Ovary (tissue), 9 donors: ENCODE data around the gene GRN. TPM values are rescaled to one million over a fixed set of nuclear protein-coding genes. Genes with fewer than 3 reads are reported as not detected.
A peak's percentile ranks its signal among the peaks of the same experiment; 100 is the strongest.

Source experiments
- DNase-seq, 5 donors: peaks; one replicate each; pipeline ENCODE4 v3.0.0-alpha.2; 2019 to 2020
- H3K27ac ChIP-seq, 2 donors: fragments of 200-600 bp; one replicate each; pipeline versions ENCODE4 v1.5.1 to v1.8.0; 2019 to 2022
- H3K27me3 ChIP-seq: fragments of 200-600 bp; one replicate; pipeline ENCODE4 v1.8.0; 2022
- H3K36me3 ChIP-seq: fragments of 200-600 bp; sonication (generic); one replicate; pipeline ENCODE4 v1.5.1; 2019
- H3K4me1 ChIP-seq: one replicate; pipeline ENCODE4 v1.8.1; 2013; ENCODE audit warnings: mild to moderate bottlenecking, moderate library complexity; ENCODE audit not compliant: insufficient read depth
- H3K4me3 ChIP-seq: fragments of 200-600 bp; sonication (generic); one replicate; pipeline ENCODE4 v1.5.1; 2017
- H3K9me3 ChIP-seq, 2 donors: fragments of 200-600 bp in 1 of 2; sonication (generic) in 1 of 2; one replicate each; pipeline versions ENCODE4 v1.5.1 to v1.8.1; 2013 to 2019; ENCODE audit warnings: mild to moderate bottlenecking in 1 of 2, moderate library complexity in 1 of 2
- EP300 ChIP-seq: sonication (generic); formaldehyde crosslinking; IDR thresholded peaks from one replicate; pipeline ENCODE4 v1.6.1; 2017; ENCODE audit warnings: antibody characterized with exemption
- POLR2A ChIP-seq: fragments of 450-650 bp; IDR thresholded peaks from one replicate; pipeline ENCODE4 v1.6.1; 2017; ENCODE audit warnings: antibody characterized with exemption, mild to moderate bottlenecking, moderate library complexity
- WGBS, 3 donors: extraction: QIAGEN DNeasy Blood & Tissue Kit in 1 of 3; methylation state at CpG; one replicate each; pipeline versions ENCODE4 v1.1.5 to v1.1.7; 2013 to 2017; 5-methylcytosine and 5-hydroxymethylcytosine counted together
- intact Hi-C, 4 donors: fragments of 100-400 bp; cut with DNase I; formaldehyde crosslinking; loops; one replicate each; pipeline versions ENCODE4 v1.11.0 to v1.15.1; 2022 to 2023
- polyA plus RNA-seq, 2 donors: library from polyadenylated mRNA; stranded (reverse); fragments of 200-250 nt in 1 of 2; fragments of 350-450 nt in 1 of 2; fragmentation: Illumina TruSeq in 1 of 2; extraction: RNeasy Lipid Tissue Mini Kit (QIAGEN cat#74804) in 1 of 2; gene quantifications; one replicate each; pipeline ENCODE4 v1.2.3, GENCODE V29; 2013 to 2014
- total RNA-seq, 7 donors: library from RNA; depleted of rRNA in 2 of 7; stranded (reverse); fragments of >200 nt in 2 of 7; fragmentation: NEBNext Ultra II Directional in 3 of 7; extraction: Animal tissue kit (Norgen Biotek cat#: 25700) in 3 of 7; gene quantifications; one replicate each; pipeline versions ENCODE4 v1.1.0 to v1.2.4, GENCODE V29; 2016 to 2023
- TF ChIP-seq, protein P1 (sequence below), 3 donors: fragments of 450-650 bp in 2 of 3; fragments of 200-600 bp in 1 of 3; IDR thresholded peaks; one replicate each; pipeline versions ENCODE4 v1.5.1 to v1.8.0; 2016 to 2022; ENCODE audit warnings: antibody characterized with exemption in 3 of 3, mild to moderate bottlenecking in 1 of 3
- donor health status: DM: no; HTN: no; CAD: no; lungs with moderate emphysema.
- donor health status: DM: no; HTN: no; CAD: no.
- donor health status: Bipolar disorder and iron deficiency.
- donor health status: DM: yes; HTN: yes; CAD: no.
- donor health status: DM: no; HTN: no; CAD: no.
- donor health status: DM: yes; HTN: yes; CAD: no.

Gene GRN
- total and polyA plus RNA-seq, 9 donors: 70.6 to 173 (median 88.2) TPM

DNA sequence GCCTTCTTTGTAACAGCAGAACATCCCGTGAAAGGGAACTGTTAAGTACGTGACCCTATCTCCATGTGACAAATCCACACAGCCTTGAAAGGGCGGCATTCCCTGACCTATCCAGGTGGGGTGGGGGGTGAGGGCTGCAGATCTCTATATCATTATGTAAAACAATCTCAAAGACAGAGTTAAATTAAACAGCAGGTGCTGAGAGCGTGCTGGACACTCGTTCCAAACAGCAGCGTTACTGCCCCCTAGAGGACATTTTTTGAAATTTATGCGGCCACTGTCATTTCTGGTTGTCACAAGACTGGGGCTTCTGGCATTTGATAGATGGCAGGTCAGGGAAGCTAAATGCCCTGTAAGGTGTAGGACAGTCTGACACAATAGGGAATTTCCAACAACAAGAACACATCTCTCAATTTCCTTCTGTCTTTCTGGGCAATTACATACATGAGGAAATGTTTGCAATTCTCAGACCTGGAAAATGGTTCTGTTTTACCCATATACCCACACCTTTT is 13.8 kb upstream of the GRN start:
- Histone ChIP-seq H3K9me3 (no peaks in the 10 kb centered on the region), H3K4me1 (peaks cover 1% of the 10 kb centered on the region), H3K4me3 (no peak overlapping the region), H3K36me3 (no peaks in the 10 kb centered on the region), H3K27me3 (no peaks in the 10 kb centered on the region), H3K27ac (no peak overlapping the region)
- peak in 3 of 5 donors; percentile 47 to 75 (median 56) for DNase-seq
- TF ChIP-seq POLR2A (no peak), EP300 (no peak)
- TF ChIP-seq, protein P1, sequence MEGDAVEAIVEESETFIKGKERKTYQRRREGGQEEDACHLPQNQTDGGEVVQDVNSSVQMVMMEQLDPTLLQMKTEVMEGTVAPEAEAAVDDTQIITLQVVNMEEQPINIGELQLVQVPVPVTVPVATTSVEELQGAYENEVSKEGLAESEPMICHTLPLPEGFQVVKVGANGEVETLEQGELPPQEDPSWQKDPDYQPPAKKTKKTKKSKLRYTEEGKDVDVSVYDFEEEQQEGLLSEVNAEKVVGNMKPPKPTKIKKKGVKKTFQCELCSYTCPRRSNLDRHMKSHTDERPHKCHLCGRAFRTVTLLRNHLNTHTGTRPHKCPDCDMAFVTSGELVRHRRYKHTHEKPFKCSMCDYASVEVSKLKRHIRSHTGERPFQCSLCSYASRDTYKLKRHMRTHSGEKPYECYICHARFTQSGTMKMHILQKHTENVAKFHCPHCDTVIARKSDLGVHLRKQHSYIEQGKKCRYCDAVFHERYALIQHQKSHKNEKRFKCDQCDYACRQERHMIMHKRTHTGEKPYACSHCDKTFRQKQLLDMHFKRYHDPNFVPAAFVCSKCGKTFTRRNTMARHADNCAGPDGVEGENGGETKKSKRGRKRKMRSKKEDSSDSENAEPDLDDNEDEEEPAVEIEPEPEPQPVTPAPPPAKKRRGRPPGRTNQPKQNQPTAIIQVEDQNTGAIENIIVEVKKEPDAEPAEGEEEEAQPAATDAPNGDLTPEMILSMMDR (IDR thresholded peaks at IDR 0.05): peak; percentile 65 to 80 (median 69)
- intact Hi-C loops: loop anchor here in 2 of 4 donors (2.0 to 5.0 kb wide), 2 partner anchors 119 to 121 kb away; no protein-coding TSS in a partner anchor
- 0 to 1% (median 1%) methylated on average over 7 of the region's 7 CpGs for WGBS, 3 donors

GRCh38 chr17:44333371-44333770 is 11.7 kb upstream of the GRN start:
- intact Hi-C loops: loop anchor here in 1 of 4 donors (5.0 kb wide), 1 partner anchor 121 kb away; no protein-coding TSS in a partner anchor
- 68 to 73% (median 73%) methylated on average over 5 of the region's 5 CpGs for WGBS, 3 donors
- Histone ChIP-seq H3K27me3 (no peaks in the 10 kb centered on the region), H3K4me1 (peaks cover 1% of the 10 kb centered on the region), H3K9me3 (no peaks in the 10 kb centered on the region), H3K27ac (no peak overlapping the region), H3K36me3 (no peaks in the 10 kb centered on the region), H3K4me3 (no peak overlapping the region)
- TF ChIP-seq POLR2A: no peak
- no peak for DNase-seq

- TF ChIP-seq POLR2A (no peak), EP300 (no peak)
- TF ChIP-seq, protein P1 (IDR thresholded peaks at IDR 0.05): no peak
- Histone ChIP-seq H3K4me3 (no peak overlapping the region), H3K9me3 (no peaks in the 10 kb centered on the region), H3K27me3 (no peaks in the 10 kb centered on the region), H3K36me3 (no peaks in the 10 kb centered on the region), H3K4me1 (peaks cover 1% of the 10 kb centered on the region), H3K27ac (no peak overlapping the region)
- WGBS, 3 donors: 55 to 71% (median 62%) methylated on average over 2 of the region's 2 CpGs
- intact Hi-C loops: loop anchor here in 1 of 4 donors (5.0 kb wide), 1 partner anchor 122 kb away; no protein-coding TSS in a partner anchor
- DNase-seq: no peak
Measured at GRCh38 chr17:44334315-44334714, 10.8 kb upstream of the GRN start.

DNA sequence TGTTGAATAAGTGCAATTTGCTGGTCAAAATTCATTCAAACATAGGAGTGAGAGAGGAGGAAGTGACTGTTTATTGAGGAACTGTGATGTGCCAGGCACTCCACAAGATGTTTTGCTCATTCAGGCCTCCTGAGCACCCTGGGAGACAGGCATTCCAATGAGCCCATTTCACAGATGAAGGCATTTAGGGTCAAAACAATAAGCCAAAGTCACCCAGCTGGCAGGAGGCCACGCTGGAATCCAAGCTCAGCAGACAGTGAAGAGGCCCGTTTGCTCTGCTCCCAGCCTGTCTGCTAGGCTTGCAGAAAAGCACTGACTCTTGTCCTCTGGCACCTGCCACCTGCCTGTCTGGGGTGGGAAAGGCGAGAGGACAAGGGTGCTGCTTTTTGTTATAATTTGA is 10.4 kb upstream of the GRN start:
- no peaks in the 10 kb centered on the region for H3K27me3 ChIP-seq
- DNase-seq: no peak
- no peak overlapping the region for H3K4me3 ChIP-seq
- TF ChIP-seq, protein P1 (IDR thresholded peaks at IDR 0.05): no peak
- TF ChIP-seq POLR2A: no peak
- TF ChIP-seq EP300: no peak
- H3K27ac ChIP-seq: no peak overlapping the region
- WGBS, 3 donors: 42 to 53% (median 48%) methylated on average over 3 of the region's 3 CpGs
- intact Hi-C loops: loop anchor here in 1 of 4 donors (5.0 kb wide), 2 partner anchors 122 to 192 kb away; partner anchors contain the start of gene HROB
- H3K4me1 ChIP-seq: peaks cover 1% of the 10 kb centered on the region
- no peaks in the 10 kb centered on the region for H3K9me3 ChIP-seq
- no peaks in the 10 kb centered on the region for H3K36me3 ChIP-seq

GRCh38 chr17:44335564-44335963 is 9.5 kb upstream of the GRN start:
- WGBS, 3 donors: 26 to 38% (median 36%) methylated on average over 3 of the region's 3 CpGs

More at GRCh38 chr17:44335564-44335963, 9.5 kb upstream of the GRN start:
- DNase-seq: no peak
- Histone ChIP-seq H3K27ac (no peak overlapping the region), H3K4me3 (no peak overlapping the region), H3K27me3 (no peaks in the 10 kb centered on the region), H3K36me3 (no peaks in the 10 kb centered on the region), H3K4me1 (peaks cover 1% of the 10 kb centered on the region), H3K9me3 (no peaks in the 10 kb centered on the region)
- intact Hi-C loops: loop anchor here in 1 of 4 donors (5.0 kb wide), 1 partner anchor 193 kb away; the partner anchor contains the start of gene HROB
- TF ChIP-seq, protein P1 (IDR thresholded peaks at IDR 0.05): no peak
- no peak for TF ChIP-seq EP300
- TF ChIP-seq POLR2A: no peak
